Activated T-cell treated with anti-CD3 and anti-CD28 coated beads for 1 hour (primary cell): ENCODE results near the gene RTP2.

Experiments used
- DNase-seq: peaks from one replicate; pipeline ENCODE4 v3.0.0-alpha.2; 2020; ENCODE audit warnings: low read depth

The RTP2 gene

GRCh38 chr3:187702507-187703033 is at the start of gene RTP2:
RTP2 (minus strand) TSS chr3:187702557; CDS start chr3:187702128, 429 bp downstream.
- no peak for DNase-seq

- no peak for DNase-seq
Observed at GRCh38 chr3:187750513-187751123, 48.3 kb upstream of the RTP2 start.

GRCh38 chr3:187750006-187750512 is 47.7 kb upstream of the RTP2 start:
- DNase-seq: no peak

- peak; percentile 91 for DNase-seq
Observed at GRCh38 chr3:187748050-187748481, 45.7 kb upstream of the RTP2 start.

GRCh38 chr3:187747506-187747905 is 45.1 kb upstream of the RTP2 start:
- no peak for DNase-seq

GRCh38 chr3:187746442-187747281 is 44.3 kb upstream of the RTP2 start:
- DNase-seq: no peak

- DNase-seq: no peak
Observed at GRCh38 chr3:187746059-187746441, 43.7 kb upstream of the RTP2 start.

GRCh38 chr3:187745201-187746058 is 43.1 kb upstream of the RTP2 start, which contains the start of gene BCL6:
BCL6 (minus strand) TSS chr3:187745468; CDS start chr3:187733693, 11,775 bp downstream.
- DNase-seq: peak; percentile 66

GRCh38 chr3:187744169-187745151 is 42.1 kb upstream of the RTP2 start:
- DNase-seq: peak; percentile 42

GRCh38 chr3:187743195-187744141 is 41.1 kb upstream of the RTP2 start:
- DNase-seq: peak; percentile 41

GRCh38 chr3:187742351-187743171 is 40.2 kb upstream of the RTP2 start:
- DNase-seq: no peak

- peak; percentile 70 for DNase-seq
Observed at GRCh38 chr3:187741403-187742350, 39.3 kb upstream of the RTP2 start.

- peak; percentile 64 for DNase-seq
Observed at GRCh38 chr3:187740421-187741399, 38.4 kb upstream of the RTP2 start.

- peak; percentile 64 for DNase-seq
Observed at GRCh38 chr3:187739561-187740332, 37.4 kb upstream of the RTP2 start.

- no peak for DNase-seq
Observed at GRCh38 chr3:187739094-187739560, 36.8 kb upstream of the RTP2 start.
